ENCODE results near the gene RXFP4.

DNA sequence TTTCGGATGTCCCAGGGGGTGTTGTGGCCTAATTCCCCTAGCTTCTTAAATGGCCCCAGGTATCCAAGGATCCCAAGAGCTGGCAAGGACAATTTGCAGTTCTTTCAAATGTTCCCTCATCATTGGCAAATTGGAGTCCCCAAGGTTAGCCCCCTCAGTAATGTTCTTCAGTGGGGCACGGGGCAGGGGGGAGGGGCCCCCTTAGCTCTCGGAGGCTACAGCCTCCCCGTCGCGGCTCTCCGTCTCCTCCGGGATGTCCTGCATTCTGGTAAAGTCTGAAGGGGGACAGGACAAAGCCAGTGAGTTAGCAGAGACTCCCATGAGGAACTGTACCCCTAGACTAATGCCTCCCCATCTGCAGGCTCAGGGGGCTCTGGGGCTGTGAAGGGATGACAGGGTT lies 6.3 kb downstream of the RXFP4 start:
- TF ChIP-seq POLR2A (IDR thresholded peaks at IDR 0.05) (no peak), EP300 (IDR thresholded peaks at IDR 0.05; ENCODE audit: low read depth) (no peak), POLR2AphosphoS5 (IDR thresholded peaks at IDR 0.05) (no peak)
- TF ChIP-seq, protein P1, sequence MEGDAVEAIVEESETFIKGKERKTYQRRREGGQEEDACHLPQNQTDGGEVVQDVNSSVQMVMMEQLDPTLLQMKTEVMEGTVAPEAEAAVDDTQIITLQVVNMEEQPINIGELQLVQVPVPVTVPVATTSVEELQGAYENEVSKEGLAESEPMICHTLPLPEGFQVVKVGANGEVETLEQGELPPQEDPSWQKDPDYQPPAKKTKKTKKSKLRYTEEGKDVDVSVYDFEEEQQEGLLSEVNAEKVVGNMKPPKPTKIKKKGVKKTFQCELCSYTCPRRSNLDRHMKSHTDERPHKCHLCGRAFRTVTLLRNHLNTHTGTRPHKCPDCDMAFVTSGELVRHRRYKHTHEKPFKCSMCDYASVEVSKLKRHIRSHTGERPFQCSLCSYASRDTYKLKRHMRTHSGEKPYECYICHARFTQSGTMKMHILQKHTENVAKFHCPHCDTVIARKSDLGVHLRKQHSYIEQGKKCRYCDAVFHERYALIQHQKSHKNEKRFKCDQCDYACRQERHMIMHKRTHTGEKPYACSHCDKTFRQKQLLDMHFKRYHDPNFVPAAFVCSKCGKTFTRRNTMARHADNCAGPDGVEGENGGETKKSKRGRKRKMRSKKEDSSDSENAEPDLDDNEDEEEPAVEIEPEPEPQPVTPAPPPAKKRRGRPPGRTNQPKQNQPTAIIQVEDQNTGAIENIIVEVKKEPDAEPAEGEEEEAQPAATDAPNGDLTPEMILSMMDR (IDR thresholded peaks at IDR 0.05), result no peak

Data from transverse colon (tissue), 4 donors.